ENCODE measurements around the gene CCDC12.

CCDC12 gene

GRCh38 chr3:46903341-46904302, 72.9 kb downstream of the CCDC12 start:
- no peak for DNase-seq

GRCh38 chr3:46902188-46902631, 74.3 kb downstream of the CCDC12 start:
- no peak for DNase-seq

- no peak for DNase-seq
These were observed 74.9 kb downstream of the CCDC12 start for GRCh38 chr3:46901591-46902187.

DNA sequence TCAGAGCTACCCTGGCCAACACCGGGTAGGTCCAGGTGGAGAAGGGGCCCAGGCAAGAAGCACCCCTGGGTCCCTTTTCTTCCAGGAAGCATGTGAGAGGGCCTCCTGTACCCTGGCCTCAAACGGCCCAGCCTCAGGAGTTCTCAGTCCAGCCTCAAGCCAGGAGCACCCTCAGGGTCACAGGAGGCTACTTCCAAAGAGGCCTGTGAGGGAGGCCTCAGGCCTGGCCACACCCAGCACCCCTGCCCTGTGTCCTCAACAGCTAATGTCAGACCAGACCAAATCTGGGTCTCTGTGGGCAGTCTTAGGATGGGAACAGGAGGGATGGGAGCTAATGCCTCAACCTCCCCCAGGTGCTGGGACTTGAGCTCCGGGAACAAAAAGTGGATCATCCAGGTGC, 75.5 kb downstream of the CCDC12 start:
- DNase-seq: no peak

GRCh38 chr3:46900356-46900755, 76.2 kb downstream of the CCDC12 start:
- no peak for DNase-seq

DNA sequence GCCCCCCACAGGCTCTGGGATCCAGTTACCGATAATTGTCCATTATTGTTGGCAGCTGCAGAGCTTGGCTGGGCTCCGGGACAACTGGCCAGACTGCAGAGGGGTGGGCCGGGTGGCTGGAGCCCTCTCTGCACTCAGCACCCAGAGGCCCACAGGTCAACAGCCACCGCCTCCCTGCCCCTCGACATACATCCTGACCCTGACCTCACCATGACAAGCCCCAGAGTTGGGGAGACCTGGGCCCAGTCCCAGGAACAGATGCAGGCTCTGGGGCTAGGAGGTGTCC, 76.6 kb downstream of the CCDC12 start:
- DNase-seq: no peak

GRCh38 chr3:46899151-46900006, 77.2 kb downstream of the CCDC12 start:
- DNase-seq: no peak

- no peak for DNase-seq
These were observed 78.0 kb downstream of the CCDC12 start for GRCh38 chr3:46898321-46899150.

- DNase-seq: no peak
These were observed 78.7 kb downstream of the CCDC12 start for GRCh38 chr3:46897829-46898320.

DNA sequence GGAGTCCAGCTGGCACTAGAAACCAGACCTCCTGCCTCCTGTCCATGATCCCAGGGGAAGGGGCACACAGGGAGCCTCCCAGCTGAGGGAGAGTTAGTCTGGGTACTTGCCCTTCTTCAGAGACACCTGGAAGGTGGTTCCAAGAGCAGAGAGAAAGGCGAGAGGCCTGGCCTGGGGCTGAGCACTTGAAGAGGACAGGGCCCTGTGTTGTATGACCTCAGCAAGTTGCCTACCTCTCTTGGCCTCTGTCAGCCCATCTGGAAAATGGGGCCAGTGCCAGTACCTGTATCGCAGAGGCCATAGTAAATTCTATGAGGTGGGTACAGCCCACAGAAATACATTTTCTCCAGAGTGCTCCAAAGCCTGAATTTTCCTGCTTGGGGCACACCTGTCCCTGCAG, 79.5 kb downstream of the CCDC12 start:
- DNase-seq: no peak

GRCh38 chr3:46896386-46896785, 80.2 kb downstream of the CCDC12 start:
- no peak for DNase-seq

DNA sequence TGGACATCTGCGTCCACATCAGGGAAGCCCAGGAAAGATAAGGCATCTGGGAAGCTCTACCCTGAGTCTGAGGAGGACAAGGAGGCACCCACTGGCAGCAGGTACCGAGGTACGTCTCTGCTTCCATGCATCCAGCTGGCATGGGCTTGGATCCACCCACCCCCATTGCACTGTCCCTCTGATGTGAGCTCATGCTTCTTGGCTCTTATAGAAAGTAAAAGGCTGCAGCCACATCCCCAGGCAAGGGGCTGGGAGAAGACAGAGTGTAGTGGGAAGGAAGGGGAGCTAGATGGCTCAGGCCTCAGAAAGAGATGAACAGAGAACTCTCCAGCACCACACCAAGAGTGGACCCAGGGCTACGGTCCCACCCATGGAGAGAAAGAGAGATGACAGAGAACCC, 80.8 kb downstream of the CCDC12 start:
- no peak for DNase-seq

- no peak for DNase-seq
These were observed 81.3 kb downstream of the CCDC12 start for GRCh38 chr3:46895204-46895660.

GRCh38 chr3:46894256-46894655, 82.3 kb downstream of the CCDC12 start:
- no peak for DNase-seq

DNA sequence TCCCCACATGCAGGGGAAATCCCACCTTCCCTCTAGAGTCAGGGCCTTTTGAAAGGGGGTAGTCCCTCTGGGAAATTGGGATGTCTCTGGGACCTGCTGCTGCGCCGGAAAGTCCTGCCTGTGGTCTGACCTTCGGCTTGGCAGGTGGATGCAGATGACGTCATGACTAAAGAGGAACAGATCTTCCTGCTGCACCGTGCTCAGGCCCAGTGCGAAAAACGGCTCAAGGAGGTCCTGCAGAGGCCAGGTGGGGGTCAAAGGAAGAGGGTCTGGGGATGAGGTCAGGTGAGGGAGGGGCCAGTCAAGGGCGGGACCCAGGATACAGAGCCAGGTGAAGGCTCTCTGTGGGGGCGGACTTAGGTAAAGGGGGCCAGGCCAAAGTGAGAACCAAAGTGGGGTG, 82.8 kb downstream of the CCDC12 start:
- DNase-seq: no peak

GRCh38 chr3:46893146-46893748, 83.3 kb downstream of the CCDC12 start:
- no peak for DNase-seq

- DNase-seq: no peak
These were observed 84.0 kb downstream of the CCDC12 start for GRCh38 chr3:46892285-46893145.

DNA sequence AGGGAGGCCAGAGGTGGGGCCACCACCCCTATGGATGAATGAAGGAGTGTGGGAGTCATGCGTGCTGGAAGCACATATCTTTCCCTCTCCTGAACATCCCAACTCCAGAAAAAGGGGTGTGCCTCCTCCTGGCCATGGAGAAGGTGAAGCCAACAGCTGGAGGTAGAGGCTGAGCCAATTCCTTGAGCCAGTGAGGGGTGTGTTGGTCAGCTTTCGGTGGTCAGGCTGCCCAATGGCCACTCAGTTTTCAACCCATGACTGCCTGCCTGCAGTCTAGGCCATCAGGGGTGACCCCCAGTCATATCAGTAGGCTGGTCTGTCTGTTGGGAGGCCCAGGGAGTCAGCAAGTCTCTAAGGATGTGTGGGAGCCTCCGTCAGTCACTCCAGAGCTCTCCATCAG, 85.4 kb downstream of the CCDC12 start:
- no peak for DNase-seq

DNA sequence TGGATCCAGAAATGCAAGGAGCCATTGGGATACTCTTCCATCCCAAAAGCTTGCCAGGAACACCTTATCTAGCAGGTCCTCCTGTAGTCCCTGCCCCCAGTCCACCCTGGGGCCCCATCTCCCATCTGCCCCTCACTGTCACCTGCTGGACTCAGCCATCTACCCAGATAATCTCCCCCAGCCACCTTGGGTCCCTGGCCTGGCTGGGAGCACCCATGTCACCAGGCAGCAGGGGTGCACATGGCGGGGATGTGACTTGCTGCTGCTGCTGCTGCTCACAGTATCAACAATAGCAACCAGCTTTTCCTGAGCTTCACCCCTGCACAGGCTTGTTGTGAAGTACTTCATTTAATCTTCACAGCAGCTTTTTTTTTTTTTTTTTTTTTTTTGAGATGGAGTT, 86.4 kb downstream of the CCDC12 start:
- no peak for DNase-seq

- no peak for DNase-seq
These were observed 87.0 kb downstream of the CCDC12 start for GRCh38 chr3:46889381-46890110.
